ENCODE data around the gene CAB39L.
"Not testable (repeated sequence)": the region's sequence is repeated elsewhere in the genome, so short reads cannot be mapped to it uniquely, and the experiment has no call there.

The CAB39L gene

DNA sequence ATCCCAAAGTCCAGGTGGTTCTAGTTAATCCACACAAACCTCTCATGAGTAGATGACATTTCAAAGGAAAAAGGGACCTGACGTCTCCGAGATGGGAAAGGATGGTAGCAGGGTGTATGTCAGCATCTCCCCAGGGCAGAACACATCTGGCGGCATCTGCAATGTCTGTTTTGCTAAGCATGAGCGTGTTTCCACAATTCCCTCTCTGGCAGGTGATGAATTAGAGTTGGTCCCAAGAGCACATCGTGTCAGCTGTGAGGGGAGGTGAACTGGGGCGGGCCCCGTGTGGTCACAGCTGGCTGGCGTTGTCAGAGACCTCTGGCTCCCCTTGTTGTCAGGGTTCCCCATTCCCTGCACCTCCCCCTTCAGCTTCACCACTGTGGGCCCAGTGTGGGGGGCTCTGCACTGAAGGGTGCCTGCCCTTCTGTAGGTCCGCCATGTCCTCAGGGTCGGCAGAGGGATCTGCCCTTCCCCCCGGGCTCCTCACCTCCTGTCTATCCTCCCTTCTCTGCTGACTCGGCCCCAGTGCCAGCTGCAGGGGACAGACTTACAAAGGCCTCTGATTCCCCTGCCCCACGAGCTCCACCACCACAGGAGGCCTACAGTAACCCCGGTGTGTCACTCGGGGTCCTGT, 138.0 kb downstream of the CAB39L start:
- DNase-seq = no peak

DNA sequence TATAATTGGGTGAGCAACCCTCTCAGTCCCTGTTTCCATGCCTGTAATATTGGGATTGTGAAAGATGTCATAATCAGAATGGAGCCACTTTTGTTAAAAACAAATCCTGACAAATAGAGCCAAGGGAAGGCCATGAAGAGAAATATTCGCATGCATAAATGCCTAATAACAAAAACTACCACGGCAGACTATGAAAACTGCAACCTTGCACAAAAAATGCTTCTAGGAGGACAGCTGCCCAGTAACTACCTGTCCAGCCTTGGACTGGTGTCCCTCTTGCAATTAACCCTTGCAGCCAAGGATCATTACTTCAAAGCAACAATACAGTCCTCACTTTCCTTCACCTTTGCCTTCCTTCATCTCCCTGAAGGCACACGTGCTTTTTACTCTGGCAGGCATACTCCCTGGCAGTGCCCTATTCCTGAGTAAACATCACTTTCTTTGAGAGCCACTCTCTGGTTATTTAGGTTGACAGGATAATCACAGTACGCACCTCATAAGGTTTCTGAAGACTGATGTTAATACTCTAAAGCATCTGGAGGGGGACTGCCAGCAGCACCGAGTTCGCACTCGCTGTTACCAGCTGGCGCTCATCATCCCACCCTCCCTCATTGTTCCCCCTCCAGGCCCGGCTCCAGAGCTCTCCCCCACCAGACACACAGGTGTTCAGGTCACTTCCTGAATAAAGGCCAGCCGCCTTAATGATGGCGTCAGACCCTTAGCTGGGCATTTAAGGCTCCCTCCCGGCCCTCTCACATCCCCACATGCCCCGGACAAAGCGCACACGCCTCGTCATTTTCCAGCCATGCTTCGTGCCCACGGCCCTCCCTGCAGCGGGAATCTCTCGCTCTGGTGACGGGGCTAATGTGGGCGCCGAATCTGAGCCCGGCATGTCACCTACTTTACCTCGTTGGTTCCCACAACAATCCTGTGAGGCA, 138.8 kb downstream of the CAB39L start:
- DNase-seq = no peak

DNA sequence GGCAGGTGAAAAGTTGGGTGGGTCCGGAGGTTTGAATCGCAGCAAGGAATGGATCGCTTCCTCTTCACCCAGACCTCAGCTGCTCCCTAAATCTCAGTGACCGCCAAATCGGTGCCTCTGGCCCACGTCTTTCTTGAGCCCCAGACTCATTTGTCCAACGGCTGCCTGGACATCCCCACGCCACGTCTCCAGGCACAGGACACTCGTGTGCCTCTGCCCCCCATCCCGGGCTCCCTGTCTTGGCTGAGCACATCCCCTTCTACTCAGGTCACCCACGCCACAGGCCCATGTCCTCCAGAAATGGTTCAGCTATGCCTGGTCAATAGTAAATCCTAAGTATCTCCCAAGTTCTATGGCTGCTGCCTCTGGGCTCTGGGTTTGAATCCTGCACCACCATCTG, 139.5 kb downstream of the CAB39L start:
- no peak for DNase-seq

DNA sequence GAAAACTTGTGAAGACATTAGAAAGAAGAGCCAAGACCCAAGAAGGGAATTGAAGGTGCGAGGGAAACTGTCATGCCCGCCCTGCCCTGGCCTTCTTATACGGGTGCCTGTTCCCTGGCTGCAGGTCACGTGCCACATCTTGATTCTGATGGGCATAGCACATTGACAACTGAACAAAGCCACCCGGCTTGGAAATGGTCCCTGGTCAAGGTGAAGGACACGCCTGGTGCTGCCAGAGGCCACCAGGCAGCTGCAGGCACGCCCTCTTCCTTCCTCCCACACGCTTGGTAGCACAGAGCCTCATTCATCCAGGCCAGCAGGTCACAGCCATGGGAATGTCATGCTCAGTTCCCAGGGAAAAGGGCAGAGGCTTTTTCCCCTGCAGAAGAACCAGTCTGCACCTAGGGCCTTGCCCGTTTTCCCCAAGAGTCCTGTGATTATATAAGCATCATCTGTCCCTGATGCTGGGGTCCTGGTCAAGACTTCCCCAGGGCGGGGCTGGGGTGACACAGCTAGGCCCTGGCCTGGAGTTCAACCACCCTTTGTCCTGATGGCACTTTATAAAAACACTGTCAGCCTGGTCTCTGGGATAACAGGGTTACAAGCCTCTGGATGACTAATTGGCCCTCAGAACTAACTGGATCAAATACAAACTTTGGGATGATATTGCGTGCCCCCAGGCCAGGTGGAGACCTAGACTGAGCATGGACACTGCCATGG, 140.2 kb downstream of the CAB39L start:
- DNase-seq = peak in 1 of 2 donors; percentile 21

DNA sequence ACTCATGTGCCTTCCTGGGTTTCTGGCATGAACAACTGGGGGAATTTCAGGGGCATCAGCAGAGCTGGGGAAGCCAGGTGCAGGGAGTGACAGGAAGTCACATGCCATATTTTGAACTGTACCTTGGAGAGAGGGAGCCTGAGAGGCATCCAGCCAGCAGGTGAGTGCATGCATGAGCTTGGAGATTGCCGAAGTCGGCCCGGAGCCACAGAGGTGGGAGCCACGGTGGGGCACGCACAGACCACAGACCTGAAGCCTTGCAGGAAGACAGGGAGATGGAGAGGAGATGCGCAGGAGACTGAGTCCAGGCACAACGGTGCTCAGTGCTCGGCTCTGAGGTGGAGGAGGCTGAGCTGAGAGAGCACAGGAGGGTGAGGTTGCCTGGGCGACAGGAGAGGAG, 141.0 kb downstream of the CAB39L start:
- DNase-seq = no peak

DNA sequence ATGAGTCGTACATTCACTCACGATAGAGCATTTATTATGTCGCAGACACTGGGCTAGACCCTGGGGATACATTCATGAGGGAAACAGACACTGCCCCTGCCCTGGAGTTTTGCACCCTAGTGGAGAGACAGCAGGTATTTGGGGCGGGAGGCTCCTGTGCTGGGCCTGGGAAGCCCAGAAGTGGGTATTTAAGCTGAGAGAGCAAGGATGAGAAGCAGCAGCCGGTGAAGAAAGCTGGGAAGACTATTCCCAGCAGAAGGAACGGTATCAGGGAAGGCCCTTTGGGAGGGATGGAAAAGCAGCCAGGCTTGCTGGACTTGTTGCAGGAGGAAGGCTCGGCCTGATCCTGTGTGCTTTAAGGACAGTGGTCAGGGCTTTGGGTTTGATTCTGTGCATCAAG, 141.6 kb downstream of the CAB39L start:
- DNase-seq = no peak

DNA sequence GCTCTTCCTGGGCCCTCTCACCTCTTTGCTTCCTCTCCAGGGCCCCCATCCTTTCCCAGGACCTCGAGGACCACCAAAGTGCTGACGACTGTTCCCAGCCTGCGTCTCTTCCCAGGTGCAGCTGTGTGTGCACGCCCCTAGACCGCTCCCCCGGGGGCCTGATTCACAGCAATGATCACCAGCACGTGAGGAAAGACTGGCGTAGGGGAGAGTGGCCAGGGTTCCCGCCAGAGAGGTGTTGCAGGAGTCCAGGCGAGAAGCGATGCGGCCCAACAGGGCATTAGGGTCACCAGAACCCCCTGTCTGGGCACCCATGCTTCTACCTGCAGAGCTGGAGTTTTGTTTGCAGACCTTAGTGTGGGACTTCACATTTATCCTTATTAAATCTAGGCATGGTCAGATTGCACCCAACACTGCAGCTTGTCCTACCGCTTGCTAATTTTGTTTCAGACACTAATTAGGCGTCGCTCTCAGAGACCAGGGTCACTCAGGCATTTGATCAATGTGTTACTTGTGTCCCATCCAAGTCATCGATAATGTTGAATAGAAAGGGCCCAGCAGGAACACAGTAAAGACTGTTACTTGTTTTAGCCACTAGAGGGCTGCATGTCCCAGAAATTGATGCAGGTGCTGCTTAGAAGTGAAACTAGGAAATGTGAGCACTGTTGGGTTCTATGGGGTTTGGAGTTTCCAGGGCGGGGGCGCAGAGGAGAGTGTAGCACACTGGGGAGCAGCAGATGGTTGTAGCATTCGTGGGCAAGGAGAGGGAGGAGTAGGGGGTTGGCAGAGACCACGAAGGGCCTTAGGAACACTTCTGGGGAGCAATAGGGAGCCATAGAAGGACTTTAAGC, 142.9 kb downstream of the CAB39L start:
- peak; percentile 64 to 92 for DNase-seq

DNA sequence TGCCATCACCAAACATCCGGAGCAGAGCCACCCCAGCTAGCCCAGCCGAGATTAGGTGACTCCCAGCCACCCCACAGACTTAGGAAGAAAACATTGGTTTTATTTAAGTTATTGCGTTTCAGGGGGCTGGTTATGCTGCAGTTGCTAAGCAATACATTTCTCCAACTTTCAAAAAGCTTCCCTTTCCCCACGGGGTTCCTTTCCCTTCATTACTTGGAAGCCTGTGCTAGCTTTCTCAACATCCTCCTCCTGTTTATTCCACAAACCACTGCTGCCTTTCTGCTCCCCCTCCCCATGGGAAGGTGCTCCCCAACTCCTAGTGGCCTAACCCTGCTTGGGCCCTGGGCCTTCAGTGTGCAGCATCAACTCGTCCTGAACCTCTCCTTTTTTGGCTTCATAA, 143.6 kb downstream of the CAB39L start:
- no peak for DNase-seq

DNA sequence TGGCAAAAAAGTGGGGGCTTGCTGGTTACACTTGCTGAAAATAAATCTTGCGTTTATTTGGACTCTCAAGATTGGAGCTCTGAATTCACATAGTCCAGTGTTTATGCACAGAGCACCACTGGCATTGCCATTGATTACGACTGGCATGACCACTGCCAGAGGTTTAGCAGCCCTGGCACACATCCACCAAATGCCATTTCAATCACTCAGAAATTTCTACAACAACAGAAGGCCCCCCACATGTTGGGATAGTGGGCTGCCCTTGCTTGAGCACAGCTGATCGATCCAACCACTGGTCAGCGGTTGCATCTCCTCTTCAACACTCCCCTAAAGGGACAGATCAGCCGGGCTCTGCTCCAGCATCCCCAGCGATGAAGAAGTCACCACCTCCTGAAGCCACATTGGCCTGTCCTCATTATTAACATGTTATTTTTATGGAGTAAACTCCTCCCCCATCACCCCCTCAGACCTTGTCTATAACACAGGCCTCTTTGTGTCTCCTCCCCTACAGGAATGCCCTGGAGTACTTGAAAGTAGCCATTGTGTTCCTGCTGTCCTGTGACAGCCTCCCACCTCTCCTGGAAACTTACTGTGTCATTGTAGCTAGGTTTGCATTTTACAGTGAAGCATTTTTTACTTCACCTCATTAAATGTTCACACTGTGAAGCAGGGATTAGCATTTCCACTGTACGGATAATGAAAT, 144.8 kb downstream of the CAB39L start:
- no peak for DNase-seq

DNA sequence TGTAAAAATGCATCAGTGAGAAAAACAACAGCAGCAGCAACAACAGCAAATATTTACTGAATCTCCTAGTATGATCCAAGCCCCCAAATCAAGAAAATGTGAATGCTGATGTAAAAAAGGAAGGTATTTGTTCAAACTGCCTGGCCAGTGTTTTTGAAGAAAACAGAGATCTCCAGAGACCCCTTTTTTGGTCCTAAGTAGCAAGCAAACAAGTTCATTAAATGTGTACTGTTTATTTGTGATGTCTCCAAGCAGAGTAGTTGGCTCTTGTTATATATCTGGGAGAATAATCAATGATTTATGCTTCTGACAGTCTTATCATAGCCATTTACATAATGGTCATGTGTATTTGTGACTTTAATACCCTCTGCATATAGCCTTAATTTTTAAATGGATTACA, 145.4 kb downstream of the CAB39L start:
- no peak for DNase-seq

DNA sequence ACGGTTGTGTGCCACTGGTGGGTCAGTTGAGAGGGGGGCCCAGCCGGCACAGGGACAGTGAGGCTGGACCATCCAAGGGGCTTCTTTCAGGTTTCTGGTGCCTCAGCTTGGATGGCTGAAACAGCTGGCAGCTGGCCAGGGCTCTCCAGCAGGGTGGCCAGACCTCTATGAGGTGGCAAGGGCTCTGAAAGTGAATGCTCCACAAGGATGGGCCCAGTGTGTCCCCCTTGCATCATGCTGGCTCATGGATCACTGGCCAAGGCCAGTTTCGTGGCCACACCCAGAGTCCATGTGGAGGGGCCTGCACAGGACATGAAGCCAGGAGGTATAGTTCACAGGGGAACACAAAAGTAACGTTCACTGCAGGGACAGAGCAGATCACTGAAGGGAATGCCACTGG, 146.5 kb downstream of the CAB39L start:
- DNase-seq = no peak

DNA sequence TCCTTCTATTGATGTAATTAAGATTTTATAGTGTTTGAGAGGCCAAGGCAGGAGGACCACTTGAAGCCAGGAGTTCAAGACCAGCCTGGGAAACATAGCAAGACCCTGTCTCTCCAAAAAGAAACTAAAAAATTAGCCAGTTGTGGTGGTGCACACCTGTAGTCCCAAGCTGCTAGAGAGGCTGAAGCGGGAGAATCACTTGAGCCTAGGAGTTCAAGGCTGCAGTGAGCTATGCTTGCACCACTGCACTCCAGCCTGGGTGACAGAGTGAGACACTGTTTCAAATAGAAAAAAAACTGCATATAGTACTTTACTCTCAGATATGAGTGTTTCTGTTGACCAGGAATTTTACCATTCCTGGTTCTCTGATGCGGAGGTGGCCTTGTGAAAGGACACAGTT, 147.2 kb downstream of the CAB39L start:
- no peak for DNase-seq

DNA sequence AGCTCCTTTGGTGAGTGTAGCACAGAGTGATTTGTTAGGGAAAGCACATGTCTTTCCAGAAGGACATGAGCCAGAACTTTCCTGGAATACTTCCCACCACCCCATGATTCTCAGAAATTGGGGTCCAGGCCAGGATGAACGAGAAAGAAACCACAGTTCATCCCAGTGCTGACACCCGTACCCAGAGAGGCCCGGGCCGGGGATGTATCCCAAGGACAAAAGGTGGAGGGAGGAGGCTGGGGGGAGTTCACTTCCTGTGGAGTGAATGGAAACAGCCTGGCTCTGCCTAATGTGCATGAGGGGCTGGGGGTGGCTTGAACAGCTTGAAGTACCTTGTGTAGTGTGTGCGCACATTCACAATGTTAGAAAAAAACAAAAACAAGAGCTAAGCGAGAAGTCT, 148.6 kb downstream of the CAB39L start:
- DNase-seq = no peak

DNA sequence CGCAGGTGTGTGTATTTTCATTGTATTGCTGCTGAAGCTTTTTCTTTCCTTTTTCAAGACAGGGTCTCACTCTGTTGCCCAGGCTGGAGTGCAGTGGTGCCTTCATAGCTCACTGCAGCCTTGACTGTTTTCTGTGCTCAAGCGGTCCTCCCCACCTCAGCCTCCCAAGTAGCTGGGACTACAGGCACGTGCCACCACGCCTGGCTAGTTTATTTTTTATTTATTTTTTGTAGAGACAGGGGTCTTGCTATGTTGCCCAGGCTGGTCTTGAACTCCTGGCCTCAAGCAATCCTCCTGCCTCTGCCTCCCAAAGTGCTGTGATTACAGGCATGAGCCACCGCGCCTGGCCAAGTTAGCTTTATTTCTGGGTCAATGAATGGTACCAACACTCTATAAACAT, 149.1 kb downstream of the CAB39L start:
- DNase-seq = not testable (repeated sequence)

DNA sequence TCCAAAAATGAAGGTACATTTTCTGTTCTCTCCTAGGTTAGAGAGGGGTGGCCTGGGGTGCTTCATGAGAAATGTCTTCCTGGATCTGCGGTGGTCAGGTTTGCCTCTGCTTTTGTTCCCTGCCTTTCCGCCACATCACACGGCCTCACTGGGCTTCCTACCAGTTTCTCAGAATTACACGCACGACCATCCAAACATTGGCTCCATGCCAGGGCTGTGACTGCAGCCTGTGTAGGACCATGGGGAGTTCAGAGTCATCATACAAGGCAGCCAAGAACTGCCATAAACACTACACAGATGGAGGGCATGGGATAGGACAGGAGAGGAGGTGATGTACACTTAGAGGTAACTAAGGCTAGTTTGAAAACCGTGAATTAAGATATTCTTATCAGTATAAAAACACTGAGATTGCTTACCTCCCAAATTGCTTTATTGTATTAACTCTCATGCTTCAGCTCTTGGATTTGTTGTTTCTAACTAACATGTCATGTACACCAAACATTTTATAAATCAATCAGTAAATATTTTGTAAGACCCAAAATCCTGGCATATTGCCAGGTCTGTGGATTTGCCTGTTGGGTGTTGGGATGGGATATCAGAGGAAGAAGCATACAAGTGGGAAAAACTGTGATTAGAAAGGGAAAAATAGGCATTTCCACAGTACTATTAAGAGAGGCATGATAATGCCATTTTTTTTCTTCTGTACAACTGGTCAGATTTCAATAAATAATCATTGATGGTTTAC, 150.9 kb downstream of the CAB39L start:
- peak in 1 of 2 donors; percentile 38 for DNase-seq

DNA sequence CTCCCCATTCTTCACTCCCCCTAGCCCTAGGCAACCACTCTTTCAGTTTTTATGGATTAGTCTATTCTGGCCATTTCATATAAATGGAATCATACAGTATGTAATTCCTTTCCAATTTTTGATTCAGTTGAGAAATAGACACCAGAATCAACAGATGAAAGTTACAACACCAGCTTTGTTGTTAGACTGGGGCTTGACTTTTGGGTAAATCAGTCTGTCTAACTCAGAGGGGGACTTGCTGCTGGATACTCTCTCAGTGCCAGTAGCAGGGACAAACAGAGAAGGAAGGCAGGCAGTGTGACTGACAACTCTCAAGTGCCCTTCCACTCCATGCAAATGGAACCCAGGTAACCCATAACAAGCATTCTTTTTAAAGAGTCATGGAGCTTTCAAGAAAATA, 155.4 kb downstream of the CAB39L start:
- no peak for DNase-seq

DNA sequence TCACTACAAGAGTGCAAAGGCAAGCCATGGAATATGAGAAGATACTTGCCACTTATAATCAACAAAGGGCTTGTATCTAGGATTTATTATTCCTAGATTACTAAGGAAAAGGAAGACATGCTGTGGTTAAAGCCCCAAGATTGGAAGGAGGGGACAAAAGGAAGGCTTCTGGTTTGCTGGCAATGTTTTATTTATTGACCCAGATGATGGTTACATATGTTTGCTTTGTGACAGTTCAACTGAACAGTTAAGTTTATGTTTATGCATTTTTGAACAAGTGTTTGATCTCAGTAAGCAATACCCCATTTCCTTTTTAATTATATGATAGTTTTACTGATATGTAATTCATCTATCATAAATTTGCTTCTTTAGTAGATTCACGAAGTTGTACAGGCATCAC, 155.9 kb downstream of the CAB39L start:
- no peak for DNase-seq

DNA sequence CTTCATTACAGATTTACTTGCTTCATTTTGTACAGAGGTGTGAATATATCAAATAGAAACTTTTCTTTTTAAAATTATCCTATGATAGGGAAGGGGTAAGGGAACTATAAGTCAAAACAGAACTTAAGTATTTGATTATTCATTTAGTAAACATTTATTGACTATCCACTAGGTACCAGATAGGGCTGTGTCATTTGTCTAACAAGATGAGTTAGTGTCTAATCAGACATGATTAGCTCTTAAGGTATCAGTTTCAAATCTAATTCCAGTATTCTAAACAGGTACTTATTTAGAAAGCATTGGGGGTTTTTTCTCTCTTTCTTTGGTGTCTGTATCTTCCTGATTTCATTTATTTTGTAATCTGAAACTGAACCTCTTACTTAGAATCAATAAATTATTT, 164.0 kb downstream of the CAB39L start:
- DNase-seq = no peak

DNA sequence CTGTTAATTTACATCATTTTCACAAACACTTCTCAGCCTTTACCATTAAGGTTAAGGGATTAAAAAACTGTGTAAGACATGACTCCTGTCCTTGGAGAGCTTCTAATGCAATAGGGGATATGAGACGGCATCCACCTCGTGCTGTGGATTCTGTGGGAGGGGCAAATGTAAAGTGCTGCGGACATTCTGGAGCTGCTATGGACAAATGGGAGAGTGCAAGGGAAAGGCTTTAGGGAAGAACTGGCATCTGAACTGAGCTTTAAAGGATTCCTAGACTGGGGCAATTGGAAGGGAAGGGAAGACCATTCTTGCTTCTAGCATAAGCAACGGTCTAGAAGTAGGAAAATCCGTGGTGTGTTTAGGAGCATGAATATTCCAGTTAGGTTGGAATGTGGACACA, 164.8 kb downstream of the CAB39L start:
- no peak for DNase-seq

DNA sequence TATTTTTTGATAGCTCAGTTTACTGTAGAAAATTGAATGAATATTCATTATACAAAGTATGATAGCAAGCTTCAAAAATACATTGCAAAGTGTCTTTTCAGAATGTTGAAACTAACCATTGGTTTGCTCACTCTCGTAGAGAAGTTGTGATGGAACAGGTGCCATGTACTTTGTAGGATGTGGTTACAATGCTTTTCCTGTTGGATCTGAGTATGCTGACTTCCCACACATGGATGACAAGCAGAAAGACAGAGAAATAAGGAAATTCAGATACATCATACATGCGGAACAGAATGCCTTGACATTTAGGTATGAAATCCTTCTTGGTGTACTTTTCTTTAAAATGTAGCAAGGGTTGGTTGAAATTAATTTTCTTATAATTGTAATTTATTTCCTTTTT, 165.7 kb downstream of the CAB39L start:
- no peak for DNase-seq

DNA sequence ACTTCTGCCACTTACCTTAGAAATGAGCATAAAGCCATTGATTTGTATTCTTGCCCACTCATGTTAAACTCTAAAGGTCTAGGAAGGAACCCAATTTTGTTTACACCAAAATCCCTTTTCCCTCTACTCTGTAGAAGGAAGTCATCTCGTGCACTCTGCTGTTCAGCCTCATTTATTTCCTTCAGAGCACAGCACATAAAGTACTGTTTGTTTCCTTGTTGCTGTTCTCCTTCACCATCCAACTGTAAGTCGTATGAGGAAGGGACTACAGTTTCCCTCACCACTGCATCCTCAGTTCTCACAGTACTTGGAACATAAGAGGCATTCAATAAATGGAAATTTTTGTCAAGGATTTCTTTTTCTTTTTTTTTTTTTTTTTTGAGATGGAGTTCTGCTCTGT, 171.6 kb downstream of the CAB39L start:
- no peak for DNase-seq

All from hippocampal formation (tissue), 2 donors.